Measurements from ENCODE around the gene CCNL2. TPM values are rescaled to one million over a fixed set of nuclear protein-coding genes. Genes with fewer than 3 reads are reported as not detected.
A peak's percentile ranks its signal among the peaks of the same experiment; 100 is the strongest.

Gene CCNL2
- total and polyA plus RNA-seq, 2 donors (not counting 1 experiment from before 2014, with no cell fraction given) = 263 to 347 TPM

- H3K9ac ChIP-seq (ENCODE audit: low read length) = no peak overlapping the region
- CTCF ChIA-PET = interaction anchor here (0.9 kb wide), 1 partner anchor 14 kb away, joined by 3 read pairs; no protein-coding TSS in a partner anchor
- no peak for DNase-seq
Observed at GRCh38 chr1:1357871-1358432, 41.2 kb downstream of the CCNL2 start.

More at GRCh38 chr1:1357871-1358432, 41.2 kb downstream of the CCNL2 start:
- no peak for ATAC-seq (ENCODE audit: low read depth)
- H3K4me2 ChIP-seq (replicated peaks; ENCODE audit: low read depth, low read length, poor library complexity, severe bottlenecking) = peak overlapping the region; percentile 35
- Mint-ChIP-seq H3K27me3 (peaks cover 28% of the 10 kb centered on the region), H3K4me3 (no peak overlapping the region), H3K27ac (no peak overlapping the region), H3K9me3 (ENCODE audit: insufficient read depth) (no peaks in the 10 kb centered on the region), H3K4me1 (peaks cover 15% of the 10 kb centered on the region)
- TF ChIP-seq CTCF (IDR thresholded peaks at IDR 0.05) (no peak), EZH2 (IDR thresholded peaks at IDR 0.05; ENCODE audit: borderline replicate concordance, insufficient read depth, low read depth, low read length, poor library complexity, severe bottlenecking) (no peak)
- H4K20me1 ChIP-seq (ENCODE audit: control insufficient read depth, insufficient read depth, low read length, poor library complexity, severe bottlenecking) = no peaks in the 10 kb centered on the region
- peaks cover 0 to 62% (median 21%) of the 10 kb centered on the region in 4 experiments for H3K27me3 ChIP-seq (replicated peaks in 1 of 4; ENCODE audit: control extremely low read depth in 1 of 4, control insufficient read depth in 3 of 4, insufficient read depth in 4 of 4, low read length in 3 of 4)
- peaks cover 26 to 30% of the 10 kb centered on the region in 2 donors for H3K4me1 ChIP-seq (ENCODE audit: control insufficient read depth in 2 of 2, insufficient read depth in 2 of 2, low read length in 2 of 2)
- H3K9me3 ChIP-seq (ENCODE audit: control extremely low read depth in 1 of 3, control insufficient read depth in 2 of 3, insufficient read depth in 1 of 3, low read length in 2 of 3) = peaks cover 0 to 13% (median 0%) of the 10 kb centered on the region in 3 donors
- POLR2A ChIA-PET = no interaction called here
- H2AFZ ChIP-seq (ENCODE audit: insufficient read depth, low read depth, low read length, poor library complexity, severe bottlenecking) = no peak overlapping the region
- H3K4me3 ChIP-seq (ENCODE audit: control extremely low read depth in 1 of 5, extremely low read depth in 1 of 5, insufficient read depth in 1 of 5, low read depth in 2 of 5, low read length in 4 of 5) = no peak overlapping the region
- intact Hi-C loops (cut with micrococcal nuclease) = no loop called here
- 19% methylated on average over 17 of the region's 18 CpGs for WGBS (ENCODE audit: insufficient coverage)
- no peaks in the 10 kb centered on the region for H3K36me3 ChIP-seq (replicated peaks in 1 of 2; ENCODE audit: control extremely low read depth in 1 of 2, control insufficient read depth in 1 of 2, extremely low read depth in 1 of 2, insufficient read depth in 2 of 2, low read length in 1 of 2)
- no peak overlapping the region for H3K27ac ChIP-seq (ENCODE audit: low read length in 2 of 2)
- no peaks in the 10 kb centered on the region for H3K79me2 ChIP-seq (ENCODE audit: control insufficient read depth, insufficient read depth, low read length)
